Stimulated activated CD4-positive, alpha-beta T cell treated with anti-CD3 and anti-CD28 coated beads, Interleukin-4, amount 100 ng/mL, for 48 hours (primary cell): ENCODE measurements around the gene APPL2.
"Not testable (repeated sequence)": the region's sequence is repeated elsewhere in the genome, so short reads cannot be mapped to it uniquely, and the experiment has no call there.

Experiments used
- DNase-seq, 2 donors: peaks; one replicate each; pipeline ENCODE4 v3.0.0-alpha.2; 2020; ENCODE audit warnings: low read depth in 2 of 2

APPL2 gene

DNA sequence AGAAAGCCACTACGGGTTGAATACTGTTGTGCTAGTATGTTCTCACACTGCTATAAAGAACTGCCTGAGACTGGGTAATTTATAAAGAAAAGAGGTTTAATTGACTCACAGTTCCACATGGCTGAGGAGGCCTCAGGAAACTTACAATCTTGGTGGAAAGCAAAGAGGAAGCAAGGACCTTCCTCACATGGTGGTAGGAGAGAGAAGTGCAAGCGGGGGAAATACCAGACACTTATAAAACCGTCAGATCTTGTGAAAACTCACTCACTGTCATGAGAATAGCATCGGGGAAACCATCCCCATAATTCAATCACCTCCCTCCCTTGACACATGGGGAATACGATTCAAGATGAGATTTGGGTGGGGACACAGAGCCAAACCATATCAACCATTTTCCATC lies 20.5 kb upstream of the APPL2 start:
- DNase-seq = not testable (repeated sequence)

DNA sequence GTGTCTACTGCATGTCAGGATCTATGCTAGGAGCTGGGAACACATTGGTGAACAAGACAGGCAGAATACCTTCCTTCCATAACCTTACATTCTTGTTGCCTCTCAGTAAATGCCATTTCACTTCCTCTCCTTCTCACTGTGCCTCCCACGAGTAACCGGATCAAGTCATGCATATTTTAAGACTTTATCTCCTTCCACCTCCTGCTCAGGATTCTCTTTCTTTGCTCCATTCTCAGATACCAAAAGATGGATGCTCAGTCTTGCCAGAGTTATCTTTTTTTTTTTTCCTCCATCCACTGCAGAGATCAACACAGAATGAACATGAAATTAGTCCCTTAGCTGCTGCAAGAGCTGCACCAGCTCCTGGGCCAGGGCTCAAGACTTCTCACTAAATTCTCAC lies 20.0 kb upstream of the APPL2 start:
- DNase-seq = no peak

DNA sequence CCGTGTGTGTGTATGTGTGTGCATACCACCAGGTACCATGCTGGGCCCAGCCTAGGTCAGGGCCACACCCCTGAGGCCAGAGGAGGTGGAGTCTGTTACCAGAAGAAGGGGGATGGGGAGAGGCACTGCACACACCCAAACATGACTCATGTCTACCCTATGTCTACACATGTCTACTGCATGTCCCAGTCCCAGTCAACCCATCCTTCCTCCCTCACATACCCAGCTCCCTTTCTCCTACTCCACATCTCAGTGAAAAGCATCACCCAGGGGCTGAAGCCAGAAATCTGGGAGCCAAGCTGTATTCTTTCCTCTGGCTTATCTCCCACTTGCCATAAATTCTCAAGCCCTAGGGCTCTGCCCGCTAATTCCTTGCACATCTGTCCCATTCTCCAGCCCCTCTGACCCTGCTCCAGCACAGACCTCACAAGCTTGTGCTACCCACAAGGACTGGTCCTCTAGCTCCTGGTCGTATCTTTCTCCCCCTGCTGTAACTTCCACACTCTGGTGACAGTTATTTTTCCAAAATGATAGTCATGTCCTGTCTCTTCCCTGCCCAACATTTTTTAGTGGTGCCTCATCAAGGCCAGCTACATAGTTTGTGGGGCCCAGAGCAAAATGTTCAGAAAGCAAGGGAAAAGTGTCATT lies 18.0 kb upstream of the APPL2 start:
- no peak for DNase-seq

DNA sequence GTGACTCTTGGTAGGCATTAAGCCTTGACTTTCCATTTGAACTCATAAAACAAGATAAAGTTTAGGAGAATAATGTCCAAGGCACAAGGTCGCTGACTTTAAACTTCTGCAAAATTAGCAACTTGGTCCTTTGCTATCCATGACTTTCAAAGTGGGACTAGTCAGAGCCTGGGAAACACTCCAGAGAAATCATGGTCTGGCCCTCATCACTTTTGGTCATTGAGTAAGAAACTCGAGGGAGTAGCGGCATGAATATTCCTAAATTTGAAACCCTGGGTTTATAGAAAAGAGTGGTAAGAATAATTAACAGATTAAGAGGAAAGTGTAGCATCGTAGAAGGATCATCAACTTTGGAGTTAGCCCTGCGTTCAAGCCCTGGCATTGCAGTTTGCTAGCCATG lies 16.9 kb upstream of the APPL2 start:
- no peak for DNase-seq

DNA sequence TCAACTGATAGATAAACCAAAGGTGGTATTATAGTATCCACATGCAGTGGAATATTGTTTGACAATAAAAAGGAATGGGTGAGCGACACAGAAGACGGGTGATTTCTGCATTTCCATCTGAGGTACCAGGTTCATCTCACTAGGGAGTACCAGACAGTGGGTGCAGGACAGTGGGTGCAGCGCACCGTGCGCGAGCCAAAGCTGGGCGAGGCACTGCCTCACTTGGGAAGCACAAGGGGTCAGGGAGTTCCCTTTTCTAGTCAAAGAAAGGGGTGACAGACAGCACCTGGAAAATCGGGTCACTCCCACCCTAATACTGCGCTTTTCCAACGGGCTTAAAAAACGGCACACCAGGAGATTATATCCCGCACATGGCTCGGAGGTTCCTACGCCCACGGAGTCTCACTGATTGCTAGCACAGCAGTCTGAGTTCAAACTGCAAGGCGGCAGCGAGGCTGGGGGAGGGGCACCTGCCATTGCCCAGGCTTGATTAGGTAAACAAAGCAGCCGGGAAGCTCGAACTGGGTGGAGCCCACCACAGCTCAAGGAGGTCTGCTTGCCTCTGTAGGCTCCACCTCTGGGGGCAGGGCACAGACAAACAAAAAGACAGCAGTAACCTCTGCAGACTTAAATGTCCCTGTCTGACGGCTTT lies 9.9 kb upstream of the APPL2 start:
- not testable (repeated sequence) for DNase-seq

DNA sequence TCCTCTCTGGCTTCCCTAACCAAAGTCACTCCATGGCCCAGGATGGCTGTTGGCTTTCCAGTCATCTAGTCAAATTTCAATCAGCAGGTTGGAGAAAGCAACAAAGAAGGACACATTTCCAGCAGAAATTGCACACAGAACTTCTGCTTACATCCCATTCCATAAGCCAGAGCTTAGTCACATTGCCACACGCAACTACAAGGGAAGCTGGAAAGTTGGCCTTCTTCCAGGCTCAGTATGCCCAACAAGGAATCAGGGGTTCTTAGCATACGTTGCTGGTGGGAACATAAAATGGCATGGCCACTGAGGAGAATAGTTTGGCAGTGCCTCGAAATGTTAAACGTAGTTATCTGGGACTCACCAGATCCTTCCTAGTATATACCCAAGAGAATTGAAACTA lies 9.3 kb upstream of the APPL2 start:
- no peak for DNase-seq

DNA sequence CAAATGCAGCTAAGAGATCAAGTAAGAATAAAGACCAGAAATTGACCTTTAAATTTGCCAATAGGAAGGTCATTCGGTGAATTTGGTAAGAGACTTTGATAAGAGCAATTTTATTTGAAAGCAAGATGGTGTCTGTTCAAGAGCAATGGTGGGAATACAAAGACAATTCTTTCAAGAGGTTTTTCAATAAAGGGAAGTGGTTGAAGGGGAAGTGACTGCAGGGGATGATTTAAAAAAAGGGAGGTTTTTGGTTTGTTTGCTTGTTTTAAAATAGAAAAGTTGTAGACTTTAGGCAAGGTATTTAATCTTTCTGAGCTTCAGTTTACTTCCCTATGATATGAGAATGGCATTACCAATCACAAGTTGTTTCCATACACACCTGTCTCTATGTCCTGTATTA lies 4.3 kb upstream of the APPL2 start:
- DNase-seq = no peak

DNA sequence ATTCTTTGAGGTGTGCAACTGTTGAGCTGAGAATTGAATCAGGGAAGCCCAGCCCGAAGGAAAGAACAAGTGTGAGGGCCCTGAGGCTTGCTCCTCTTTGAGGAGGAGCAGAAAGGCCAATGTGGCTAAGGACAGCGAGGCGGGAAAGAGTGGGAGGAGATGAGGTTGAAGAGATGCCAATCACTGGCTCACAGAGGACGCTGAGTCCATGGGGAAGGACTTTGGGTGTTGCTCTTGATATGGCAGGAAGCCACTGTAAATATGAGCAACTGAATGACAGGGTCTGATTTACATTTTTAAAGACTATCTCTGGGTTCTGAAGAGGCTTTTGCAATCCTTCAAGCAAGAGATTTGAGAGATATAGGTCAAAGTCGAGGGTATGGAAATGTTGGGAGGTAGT lies 3.3 kb upstream of the APPL2 start:
- no peak for DNase-seq

DNA sequence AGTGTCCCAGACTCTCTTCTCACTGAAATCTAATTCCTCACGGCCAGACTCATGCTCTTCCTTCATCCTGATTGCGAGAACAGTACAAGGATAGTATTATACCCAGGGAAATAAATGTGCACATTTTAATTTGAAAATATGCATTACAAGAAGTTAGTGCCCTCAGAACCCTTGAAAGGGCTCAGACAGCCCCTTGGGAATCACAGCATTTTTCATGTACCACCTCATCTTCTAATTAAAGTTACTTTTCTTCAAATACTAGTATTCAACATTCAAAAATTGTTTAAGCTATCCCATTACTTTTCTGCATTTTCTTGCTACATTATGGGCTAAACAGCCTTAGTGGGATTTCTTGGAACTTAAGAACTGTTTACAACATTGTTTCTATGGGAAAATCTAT lies 1.7 kb upstream of the APPL2 start:
- no peak for DNase-seq

DNA sequence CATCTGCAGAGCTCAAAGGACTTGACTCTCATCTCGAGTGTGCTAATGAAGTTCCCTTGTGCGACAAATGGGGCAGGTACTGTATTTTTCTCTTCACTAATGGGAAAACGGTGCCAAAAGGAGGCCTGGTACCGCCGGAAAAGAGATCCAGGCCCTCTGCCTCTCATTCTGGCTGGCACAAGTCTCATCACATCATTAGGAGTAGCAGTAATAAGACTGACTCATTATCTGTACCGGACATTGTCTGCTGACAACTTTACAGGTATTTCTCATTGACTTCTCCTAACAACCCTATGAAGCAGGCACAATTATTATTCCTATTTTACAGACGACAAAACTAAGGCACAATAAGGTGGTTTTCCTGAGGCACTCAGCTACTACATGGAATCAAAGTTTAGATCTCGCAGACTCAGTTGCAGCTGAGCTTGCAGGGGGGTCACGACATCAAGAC lies 668 bp downstream of the APPL2 start:
- DNase-seq = no peak

DNA sequence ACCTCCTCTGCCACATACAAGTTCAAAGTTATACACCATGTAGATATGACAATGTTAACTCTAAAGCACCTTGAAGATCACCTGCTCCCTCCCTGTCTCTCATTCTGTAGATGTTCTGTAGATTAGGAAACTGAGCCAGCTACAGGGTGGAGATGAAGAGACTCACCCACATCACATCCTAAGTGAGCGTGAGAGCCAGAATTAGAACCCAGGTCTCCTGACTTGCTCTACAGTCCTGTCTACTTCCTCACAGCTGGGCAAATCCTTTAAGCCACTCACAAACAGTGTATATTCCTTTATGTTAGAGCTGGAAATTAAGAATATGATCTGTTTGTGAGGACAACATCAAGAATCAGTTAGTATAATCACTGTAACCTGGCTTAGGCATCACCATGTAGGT lies 1.8 kb downstream of the APPL2 start:
- no peak for DNase-seq

DNA sequence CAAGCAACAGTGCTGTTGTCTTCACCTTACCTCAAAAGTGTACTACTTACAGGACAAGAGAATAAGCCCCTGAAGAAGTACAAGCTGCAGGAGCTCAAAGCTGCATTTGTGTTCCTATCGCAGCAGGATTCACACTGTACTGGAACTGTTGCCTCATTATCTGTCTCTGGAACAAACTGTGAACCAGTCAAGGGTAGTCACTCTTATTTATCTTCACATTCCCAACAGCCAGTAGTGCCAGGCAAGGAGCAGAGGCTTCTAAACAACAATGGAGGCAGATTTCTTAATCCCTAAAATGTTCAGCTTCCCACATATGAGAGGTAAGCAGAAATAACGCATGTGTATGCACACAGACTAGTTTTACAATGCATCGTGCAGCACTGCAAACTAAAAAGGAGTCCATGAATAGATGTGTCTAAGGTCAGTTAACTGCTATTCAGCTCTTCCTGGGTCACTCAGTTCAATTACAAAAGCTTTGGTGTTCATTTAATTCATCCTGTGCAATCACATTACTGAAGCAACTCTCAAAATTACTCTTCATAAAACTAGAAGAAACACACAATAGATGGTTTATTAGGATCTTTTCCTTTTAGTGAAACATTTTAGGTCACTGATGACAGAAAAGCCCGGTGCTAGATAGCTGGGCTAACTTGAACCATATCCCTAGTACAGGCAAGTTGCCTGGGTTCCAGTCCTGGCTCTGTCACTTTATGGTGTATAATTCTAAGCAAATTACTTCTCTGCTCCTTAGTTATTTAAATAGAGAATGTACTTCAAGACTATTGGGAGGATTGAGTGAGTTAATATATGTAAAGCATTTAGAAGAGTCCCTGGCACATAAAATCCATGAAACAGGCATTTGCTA lies 2.7 kb downstream of the APPL2 start:
- no peak for DNase-seq

DNA sequence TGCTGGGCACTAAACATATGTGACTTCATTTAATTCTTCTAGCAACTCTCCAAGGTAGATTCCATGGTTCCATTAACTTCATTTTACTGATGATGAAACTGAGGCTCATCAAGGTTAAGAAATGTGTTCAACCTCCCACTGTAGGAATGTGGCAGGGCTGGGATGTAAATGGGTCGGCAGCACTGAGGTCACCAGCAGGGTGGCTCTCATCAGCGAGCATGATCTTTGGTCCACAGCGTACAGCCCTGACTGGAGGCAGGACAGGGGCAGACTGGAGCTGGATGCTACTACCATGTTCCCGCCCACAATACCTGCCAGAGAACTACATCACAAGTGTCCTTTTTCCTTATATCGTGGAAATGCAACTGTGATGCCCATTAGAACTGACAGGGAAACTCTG lies 4.6 kb downstream of the APPL2 start:
- DNase-seq = no peak

DNA sequence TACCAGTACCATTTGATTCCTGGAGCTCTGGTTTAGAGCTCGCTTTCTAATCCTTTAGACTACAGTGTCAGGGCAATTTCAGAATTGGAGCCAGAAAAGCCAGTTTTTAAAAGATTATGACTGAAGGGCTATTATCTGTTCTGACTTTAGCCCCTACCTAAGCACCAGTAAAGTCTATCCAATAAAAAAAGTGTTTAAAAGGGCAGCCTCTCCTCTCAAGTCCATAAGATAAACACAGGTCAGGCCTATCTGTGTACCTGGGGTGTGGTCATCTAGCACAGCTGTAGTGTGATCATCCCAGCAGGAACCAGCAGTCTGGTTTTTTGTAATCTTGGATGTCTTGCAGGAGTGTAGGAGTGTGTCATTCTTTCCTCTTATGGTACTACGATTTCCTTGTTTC lies 6.6 kb downstream of the APPL2 start:
- no peak for DNase-seq

DNA sequence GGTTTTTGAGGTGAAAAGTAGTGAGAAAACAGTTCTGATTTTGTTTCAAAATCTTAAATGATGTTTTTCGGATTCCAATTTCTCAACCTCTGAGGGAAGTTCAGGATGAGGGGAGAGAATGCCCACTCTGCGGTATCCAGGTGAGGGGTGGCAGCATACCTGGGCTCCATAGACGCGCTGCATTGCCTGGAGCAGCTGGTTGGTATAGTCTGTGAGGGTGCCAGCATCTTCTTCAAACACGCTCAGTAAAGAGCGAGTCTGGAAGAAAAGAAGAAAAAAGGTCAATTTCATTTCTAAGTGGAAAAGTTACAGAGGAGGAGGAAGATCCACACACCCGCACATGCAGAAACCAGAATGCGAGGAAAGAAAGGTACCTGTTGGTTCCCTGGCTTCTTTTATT lies 7.0 kb downstream of the APPL2 start:
- no peak for DNase-seq

DNA sequence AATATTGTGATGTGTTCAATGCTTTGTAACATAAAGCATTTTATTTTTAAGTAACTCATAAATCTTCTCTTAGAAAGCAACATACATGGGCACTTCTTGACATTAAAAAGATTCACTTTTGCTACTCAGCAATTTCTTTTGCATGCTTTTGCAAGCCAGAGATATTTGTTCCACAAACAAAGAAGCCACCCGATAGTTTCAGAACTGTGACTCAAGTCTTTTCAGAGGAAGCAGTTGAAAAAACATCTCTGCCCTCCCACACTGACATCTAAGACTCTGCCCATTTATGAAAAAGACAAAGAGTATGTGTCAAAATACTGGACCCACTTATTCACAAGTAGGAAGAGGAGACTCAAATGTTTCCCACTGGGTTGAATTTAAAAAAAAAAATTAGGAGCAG lies 7.5 kb downstream of the APPL2 start:
- DNase-seq = no peak

DNA sequence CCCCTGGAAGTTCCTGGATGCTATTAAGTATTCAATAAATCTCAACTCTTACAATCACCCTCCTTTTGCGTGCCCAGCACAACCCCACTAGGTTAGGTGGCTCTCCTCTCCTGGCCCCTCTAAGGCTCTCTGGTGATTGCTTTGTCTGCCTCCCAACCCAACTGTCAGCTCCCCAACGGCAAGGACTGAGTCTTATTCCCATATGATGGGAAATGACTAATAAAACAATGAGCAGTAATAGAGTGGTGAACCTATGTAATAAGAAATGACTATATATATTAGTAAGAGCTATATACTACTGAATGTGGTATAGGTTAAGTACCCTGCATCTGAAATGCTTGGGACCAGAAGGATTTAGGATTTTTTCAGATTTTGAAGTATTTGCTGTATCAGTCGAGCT lies 8.1 kb downstream of the APPL2 start:
- DNase-seq = no peak

DNA sequence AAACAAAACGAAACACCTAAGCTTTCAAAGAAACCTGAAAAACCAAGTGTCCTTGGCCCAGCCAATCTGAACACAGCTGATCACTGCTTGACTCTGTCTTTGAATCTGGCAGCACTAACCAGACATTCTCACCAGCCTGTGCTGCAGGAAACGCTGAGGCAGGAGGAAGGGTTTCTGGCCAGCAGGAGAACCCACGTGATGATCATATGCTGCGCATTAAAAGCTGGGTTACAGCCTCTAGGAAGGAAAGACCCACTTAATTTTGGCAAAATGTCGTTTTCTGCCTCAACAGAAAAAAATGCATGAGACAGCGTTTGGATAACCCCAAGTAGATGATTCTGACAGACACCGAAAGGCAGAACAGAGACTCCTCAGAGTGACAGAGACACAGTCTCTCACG lies 9.8 kb downstream of the APPL2 start:
- DNase-seq = no peak

DNA sequence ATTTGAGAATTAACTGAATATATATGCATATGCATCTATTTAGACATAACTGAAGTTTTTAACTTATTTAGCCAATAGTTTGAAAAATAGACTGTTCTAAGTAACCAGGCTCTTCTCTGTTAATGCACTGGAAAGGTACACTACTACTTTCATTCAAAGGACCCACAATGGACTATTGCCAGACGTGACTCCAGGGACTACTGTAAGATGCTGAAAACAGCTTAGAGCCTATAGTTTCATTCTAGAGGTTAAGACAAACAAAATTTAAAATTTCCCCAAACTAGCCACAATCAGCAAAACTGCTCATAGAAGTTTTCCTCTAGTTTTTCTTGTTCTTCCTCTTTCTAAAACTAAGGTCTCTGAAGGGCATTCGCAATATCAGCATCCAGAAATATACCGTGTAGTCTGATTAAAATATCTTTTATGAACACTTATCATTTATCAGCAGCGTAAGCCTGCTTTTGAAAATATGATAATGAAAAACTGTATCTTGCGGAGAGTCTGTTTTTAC lies 10.4 kb downstream of the APPL2 start:
- DNase-seq = no peak

DNA sequence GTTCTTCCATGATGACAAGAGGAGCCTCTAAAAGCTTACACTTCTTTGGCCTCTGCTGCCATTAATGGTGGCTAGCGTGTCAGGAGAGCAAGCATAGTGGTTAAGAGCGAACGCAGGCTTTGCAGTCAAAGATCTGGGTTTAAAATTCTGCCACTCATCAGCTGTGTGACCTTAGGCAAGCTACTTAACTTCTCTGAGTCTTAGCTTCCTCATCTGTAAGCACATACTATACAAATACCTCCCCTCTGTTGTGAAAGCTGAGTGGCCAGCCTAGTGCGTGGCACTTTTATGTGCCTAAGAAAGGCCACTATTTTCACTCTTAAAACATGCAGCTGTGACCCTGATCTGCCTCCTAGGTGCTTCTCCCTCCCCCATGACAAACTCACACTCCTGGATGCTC lies 11.6 kb downstream of the APPL2 start:
- DNase-seq = no peak

DNA sequence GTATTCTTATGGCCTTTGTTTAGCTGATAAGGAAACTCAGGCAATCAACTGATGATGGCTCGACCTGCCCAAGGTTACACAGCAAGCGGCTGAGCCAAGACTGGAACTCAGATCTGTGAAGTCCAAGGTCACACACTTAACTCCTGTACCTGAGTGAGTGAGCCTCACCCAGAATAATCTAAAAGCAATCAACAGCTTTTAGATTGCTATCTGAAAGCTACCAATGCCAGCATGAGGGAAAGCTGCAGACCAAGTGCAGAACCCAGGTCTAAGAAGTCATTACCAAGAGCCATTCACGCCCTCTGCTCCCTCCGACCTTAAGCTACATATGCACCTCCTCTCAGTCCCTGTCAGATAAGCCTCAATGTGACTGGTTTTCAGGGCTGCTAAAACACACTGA lies 12.1 kb downstream of the APPL2 start:
- no peak for DNase-seq

DNA sequence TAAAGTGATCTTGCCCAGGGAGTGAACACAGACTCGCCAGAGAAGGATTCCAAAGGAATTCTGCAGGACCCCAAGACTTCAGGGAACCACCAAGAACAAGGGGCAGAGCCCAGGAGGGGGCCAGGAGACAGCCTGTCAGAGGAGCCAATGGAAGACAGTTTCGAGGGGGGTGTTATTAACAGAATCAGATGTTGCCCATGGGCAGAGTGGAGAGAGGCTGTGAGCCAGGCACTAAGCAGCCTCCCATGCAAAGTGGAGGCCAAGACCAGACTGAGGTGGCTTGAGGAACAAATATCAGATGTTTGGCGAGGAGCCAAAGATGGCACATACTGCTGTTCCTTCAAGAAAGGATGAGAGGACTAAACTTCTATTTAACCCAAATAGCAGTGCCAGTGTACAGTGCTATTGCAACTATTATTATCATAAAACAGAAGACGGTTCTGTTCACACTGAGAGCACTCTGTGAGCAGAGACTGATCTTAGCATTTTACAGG lies 12.6 kb downstream of the APPL2 start:
- DNase-seq = no peak
